Putamen (tissue), 1 donor: ENCODE data around the gene CHST8.
"Not testable (repeated sequence)": the region's sequence is repeated elsewhere in the genome, so short reads cannot be mapped to it uniquely, and the experiment has no call there.

Experiments used
- DNase-seq: peaks from one replicate; pipeline ENCODE4 v3.0.0-alpha.2; 2016; ENCODE audit warnings: low spot score

The CHST8 gene

DNA sequence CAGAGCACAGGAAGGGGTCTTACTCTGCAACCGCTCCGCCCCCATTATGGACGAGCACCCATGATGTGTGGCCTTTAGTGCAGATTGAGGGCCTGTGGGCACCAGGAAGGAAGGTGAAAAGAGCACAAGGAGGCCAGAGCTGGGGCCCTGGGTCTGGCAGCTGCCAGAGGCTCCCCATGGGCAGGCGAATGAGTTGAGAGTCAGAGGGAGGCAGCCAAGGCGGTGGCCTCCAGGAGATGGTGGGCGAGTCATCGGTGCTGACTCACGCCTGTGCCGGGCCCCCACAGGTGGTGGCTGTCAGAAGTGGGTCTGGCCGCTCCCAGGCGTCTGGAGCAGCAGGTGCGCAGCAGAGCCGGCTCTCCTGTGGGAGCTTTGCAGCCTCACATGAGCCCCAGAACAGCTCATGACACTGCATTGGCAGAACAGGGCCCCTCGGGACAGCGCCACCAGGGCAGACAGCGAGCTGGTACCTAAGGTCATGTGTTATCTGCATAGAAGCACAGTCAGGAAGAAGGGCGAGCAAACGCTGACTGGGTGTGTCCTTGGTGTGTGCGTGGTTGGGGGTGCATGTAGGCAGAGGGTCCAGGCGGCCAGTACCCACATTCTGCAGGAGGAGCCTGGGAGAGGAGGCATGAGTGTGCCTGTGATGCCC lies 68.8 kb downstream of the CHST8 start:
- DNase-seq = no peak

DNA sequence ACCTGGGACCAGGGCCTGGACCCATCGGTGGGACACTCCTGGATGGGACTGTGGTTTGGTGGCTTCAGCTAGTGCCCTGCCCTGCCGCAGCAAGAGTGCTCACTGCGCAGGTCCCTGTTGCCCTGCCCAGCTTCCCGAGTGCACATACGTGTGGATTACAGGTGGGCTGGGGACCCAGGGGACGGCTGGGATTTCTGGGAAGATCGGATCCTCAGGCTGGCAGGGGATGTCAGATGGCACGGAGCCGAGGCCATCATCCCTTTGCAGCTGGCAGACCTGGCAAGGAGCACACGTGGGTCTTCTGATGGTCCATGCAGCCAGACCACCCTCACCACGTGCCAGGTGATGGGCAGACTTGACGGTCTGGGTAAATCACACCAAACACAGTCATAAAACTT lies 69.3 kb downstream of the CHST8 start:
- DNase-seq = no peak

DNA sequence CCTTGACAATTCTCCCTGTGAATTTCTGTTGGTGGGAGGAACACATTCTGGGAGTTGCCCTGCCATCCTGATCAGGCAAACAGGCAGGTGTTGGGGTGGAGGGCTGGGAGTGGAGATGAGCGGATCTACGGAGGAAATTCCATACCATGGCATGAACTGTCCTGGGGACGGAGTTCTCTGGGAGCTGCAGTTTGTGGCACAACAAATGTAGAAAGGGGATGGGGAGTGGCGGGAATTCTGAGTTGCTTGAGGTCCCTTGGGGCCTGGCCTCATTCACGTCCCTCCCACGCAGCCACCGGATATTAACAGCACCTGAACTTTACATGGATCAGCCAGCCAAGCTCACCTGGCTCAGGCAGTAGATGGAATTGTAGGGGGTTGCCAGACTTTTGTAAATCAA lies 70.0 kb downstream of the CHST8 start:
- no peak for DNase-seq

DNA sequence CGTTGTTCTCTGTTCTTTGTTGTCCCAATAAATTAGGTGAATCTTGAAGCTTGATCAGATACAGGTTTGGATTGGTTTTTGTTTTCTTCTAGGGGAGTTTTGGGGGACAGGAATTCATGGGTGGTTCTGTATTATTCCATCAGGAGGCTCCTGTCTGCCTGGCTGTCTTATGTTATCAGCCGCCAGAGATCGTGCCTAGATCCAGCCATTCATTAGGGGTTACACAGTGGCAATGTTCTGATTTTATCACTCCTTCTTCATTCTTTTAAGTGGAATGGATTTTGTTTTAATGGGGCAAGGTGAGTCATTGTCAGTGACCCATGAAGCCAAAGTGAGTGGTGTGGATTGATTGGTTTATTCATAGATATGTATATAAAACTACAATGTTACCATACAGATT lies 71.9 kb downstream of the CHST8 start:
- no peak for DNase-seq

DNA sequence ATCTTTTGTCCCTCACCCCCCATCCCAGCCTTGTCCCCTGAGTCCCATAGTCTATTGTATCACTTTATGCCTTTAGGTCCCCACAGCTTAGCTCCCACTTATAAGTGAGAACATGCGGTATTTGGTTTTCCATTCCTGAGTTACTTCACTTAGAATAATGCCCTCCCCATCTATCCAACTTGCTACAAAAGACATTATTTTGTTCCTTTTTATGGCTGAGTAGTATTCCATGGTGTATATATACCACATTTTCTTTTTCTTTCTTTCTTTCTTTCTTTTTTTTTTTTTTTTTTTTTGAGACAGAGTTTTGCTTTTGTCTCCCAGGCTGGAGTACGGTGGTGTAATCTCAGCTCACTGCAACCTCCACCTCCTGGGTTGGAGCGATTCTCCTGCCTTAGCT lies 73.8 kb downstream of the CHST8 start:
- DNase-seq = not testable (repeated sequence)

DNA sequence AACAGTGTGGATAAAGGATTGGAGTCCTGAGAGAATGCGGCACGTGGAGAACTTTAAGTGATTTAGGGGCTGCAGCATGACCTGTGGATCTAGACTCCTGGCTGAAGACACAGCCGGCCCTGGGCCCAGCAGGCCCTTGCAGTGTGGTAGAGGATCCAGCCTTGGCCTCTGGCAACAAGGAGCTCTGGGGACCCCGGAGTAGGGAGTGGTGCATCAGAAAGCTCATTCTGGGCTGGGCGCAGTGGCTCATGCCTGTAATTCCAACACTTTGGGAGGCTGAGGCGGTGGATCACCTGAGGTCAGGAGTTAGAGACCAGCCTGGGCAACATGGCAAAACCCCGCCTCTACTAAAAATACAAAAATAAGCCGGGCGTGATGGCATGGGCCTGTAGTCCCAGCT lies 76.0 kb downstream of the CHST8 start:
- no peak for DNase-seq

DNA sequence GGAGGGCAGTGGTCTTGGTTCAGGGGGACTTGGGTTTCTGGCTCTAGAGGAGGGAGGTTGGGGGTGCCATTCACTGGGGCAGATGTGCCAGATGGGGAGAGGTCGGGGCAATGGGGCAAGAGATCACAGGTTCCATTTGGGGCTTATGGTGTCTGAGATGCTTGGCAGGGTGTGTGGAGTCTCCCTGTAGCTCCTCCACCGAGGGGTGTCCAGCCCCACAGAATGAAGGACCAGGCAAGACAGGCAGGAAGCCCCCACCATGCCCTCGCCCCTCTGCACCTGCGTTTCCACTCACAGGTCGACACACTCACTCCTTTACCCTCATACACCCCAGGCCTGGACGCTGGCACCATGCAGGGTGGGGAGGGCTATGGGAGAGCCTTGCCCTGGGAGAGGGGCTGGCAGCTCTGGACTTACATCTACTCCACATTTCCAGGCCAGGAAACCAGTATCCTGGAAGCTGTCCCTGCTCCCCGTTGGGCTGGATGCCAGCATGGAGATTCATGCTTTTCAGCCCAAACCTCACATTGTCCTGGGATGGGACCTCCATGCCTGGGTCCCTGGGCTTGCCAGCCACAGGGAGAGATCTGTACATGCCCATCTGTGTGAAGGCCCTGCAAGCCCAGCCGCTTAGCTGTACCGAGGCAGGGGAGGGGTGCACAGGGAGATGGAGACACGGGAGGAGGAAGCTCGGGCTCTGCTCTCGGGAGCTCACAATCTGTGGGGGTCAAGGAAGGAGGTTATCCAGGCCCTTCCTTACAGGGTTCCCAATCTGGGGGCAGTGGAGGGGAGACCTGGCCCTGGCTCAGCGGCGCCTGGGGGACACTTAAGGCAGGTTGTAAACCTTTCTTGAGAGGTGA lies 77.1 kb downstream of the CHST8 start:
- no peak for DNase-seq

DNA sequence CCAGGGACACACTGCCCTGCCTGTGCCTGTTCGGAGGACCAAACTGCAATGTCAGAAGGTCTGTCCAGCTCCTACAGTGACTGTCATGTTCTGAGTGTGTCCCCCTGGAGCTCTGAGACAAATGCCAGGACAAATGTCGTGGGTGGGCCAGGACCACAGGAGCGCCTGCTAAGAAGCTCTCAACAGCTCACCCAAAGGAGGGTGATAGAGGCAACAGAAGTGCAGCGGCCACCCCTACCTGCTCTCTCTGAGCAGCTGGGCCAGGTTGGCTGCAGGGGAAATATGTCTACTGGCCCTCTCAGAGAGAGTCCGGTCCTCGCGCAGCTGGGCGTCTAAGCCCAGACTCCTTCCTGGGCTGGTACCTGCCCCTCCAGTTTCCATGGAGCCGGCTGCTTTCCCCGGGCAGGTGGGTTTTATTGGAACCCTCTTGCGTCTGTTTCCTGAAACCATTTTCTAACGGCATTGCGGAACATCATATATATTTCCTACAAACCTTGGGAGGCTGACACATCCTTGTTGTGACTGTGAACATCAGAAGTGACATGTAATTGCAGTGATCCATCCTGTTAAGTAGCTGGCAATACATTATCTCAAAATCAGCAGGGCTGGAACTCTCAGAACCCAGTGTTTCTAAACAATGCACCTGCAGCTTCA lies 78.1 kb downstream of the CHST8 start:
- DNase-seq = no peak

DNA sequence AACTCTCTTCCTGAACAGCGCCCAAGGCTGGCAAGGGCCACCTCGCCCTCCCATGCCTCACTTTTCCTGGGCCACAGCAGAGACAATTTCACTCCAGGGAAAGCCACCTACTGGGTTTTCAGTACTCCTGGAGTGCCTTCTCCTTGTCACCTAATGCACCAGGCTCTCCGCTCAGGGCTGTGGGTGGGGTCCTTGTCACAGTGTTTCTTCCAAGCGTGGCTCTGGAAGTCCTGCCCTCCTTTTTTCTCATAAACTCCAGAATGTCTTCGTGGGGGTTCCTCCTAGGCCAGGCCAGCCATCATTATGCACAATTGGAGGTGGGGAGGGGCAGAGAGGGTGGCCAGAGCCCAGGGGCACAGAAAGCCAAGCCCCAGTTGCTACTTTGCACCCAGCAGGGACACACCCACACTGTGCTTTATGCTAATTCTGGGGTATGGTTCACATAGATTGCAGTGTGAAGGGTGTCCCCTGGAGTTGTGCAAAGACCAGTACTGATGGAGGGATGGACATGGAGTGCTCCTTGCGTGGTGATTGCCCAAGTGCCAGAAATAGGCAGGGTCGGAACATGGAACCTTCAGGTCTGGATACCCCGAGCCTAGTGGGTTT lies 78.8 kb downstream of the CHST8 start:
- no peak for DNase-seq

DNA sequence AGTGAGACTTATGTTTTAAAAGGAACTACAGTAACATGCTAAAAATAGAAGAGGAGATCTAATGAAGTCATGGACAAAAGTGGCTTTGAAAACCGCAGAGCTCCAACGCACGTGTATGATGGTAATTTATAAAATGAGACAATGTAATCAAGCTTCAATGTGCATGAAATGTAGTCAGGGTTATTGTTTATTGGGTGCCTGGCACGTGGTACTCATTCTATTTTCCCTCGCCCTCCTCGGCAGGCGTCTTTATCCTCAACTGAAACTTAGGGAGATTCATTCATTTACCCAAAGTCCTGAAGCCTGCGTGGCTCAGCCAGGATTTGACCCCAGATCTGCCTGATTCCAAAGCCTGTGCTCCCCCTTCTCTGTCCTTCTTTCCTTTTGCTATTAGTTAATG lies 79.8 kb downstream of the CHST8 start:
- no peak for DNase-seq

DNA sequence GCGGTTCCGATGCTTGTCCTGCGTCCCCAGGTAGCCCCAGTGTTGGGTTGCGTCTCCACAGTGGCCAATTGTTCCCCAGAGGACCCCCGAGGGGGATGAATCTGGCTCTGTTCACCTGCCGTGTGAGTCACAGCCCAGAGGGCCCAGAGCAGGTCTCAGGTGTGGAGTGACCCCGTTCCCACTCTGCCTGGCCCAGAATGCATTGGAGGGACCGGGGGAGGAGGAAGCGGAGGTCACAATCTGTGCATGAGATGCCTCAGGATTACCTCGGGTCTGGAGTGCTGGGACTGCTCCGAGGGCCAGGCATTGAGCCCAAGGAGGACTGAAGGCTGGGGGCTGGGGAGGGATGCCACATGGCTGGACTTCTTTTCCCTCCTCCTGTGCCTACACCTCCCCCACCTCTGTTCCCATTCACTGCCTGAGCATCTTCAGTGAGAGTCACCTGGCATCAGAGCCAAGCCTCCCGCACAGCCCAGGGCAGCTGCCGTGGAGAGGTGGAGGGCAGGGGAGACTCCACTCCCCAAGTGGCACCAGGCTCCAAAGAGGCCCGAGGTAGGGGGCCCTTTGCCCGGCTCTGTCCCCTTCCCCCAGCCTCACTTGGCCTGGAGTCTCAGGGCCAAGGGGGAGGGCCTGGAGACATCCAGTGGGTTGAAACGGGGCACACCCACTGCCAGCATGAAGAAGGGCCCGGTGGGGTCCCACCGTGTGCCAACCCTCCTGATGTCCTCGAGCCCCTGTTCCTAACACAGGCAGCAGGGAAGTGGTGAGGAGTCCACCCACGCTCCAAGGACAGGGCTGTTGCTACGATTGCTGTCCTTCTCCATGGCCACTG lies 81.1 kb downstream of the CHST8 start:
- DNase-seq = no peak

DNA sequence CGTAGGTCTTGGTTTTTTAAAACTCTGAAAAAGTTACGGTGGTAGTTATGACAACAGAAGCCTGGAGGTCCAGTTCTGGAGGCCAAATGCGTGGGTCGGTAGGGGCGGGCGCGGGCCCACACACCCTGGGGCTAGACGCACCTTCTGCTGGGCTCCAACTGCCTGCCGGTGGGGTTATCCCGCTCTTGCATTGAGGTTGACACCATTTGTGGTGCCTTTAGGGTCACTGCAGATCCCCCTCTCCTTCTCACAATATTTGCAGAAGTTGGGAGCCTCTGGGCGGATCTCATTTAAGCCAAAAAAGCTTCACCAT lies 81.6 kb downstream of the CHST8 start:
- DNase-seq = no peak

DNA sequence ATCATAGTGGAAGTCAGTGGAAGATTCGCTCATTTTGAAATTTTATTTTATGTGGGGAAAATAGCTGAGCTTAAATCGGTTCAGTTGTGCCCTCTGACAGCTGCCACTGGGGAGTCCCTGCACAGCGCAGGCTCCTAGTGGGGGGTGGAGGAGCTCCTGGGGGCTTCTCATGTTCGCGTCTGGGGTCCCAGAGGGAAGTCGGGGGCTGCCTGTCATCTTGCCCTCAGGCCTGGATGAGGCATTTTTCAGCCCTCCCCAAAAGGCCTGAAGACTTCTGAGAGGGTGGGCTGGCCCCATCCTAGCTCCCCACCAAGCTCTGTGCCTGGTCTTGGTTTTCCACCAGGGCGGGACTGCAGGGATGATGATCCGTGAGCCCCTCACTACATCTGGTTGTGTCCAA lies 82.1 kb downstream of the CHST8 start:
- no peak for DNase-seq

DNA sequence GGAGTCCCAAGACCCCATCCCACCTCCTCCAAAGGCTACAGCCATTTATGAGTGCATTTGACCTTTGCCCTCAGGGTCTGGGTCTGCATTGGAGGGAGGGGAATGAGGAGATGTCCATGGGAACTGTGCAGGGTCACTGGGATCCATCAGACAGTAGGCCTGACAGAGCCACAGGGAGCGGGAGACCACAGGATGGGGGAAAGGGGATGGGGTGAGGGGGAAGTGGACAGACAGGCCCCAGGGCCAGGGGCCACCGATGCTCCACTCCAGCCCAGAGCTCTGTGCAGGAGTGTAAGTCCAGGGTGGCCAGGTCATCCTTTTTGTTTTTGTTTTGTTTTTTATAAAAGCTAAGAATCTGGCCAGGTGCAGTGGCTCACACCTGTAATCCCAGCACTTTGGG lies 82.5 kb downstream of the CHST8 start:
- no peak for DNase-seq

DNA sequence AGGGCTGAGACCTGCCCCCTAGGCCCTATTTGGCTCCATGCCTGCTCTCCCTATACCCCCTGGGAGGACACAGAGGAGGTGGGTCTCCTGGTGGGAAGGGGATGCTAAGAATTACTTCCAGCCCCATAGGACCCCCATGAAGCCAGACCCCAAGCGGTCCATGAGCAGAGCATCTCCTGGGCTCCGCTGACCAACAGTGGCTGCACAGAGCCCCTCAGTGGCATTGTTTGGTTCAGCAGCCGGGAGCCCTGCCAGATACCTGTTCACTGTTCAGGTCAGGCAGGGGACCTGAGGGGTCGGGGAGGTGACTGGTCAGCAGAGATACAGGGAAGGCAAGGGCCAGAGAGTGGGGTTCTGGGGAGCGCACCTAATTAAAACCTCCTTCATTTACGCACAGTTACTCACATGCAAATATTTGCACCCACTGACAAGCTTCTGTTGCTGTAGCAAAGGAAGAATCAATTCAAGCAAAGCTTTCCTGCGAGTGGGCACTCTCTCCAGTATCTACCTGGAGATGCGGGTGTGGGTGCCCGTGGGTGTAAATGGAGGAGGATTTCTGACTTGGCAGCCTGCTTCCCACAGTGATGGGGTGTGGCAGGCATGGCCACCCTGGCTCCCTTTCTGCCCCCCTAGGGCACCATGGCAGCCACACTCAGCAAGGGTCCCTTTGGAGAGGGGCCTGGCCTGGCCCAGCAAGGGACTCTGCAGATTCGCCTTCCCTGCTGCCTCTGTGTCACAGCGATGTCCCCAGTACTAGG lies 83.5 kb downstream of the CHST8 start:
- no peak for DNase-seq

DNA sequence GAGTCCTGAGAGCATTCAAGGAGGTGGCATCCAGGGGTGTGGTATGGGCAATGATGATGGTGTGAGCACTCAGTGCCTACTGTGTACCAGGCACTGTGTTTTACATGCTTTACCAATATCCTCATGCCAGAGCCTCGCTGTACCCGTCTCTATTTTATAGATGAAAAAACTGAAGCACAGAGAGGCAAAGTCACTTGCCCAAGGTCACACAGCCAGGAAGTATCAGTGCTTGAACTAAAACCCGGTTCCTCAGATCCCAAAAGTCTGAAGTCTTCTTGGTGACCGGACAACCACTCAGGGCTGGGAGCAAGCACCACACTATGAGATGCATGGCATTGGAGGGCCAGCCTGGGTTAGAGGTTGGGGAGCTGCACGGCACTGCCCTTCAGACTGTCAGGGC lies 84.1 kb downstream of the CHST8 start:
- DNase-seq = no peak

DNA sequence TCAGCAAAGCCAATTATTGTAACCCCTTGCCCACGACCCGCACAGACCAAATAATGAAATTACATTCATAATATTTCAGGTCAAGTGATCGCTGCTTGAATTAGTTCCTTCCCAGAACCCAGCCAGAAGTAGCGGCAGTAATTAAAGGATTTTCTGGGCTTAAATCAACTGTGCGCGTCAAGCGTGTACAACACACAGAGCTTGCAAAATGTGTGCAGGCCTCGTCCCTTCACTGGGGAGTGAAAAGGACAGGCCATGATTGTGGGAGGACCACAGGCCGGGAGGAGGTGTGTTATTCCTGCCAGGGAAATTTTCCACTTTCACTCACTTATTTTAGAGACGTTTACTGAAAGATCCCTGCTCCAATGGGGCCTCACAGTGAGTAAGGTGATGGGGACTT lies 84.9 kb downstream of the CHST8 start:
- no peak for DNase-seq

DNA sequence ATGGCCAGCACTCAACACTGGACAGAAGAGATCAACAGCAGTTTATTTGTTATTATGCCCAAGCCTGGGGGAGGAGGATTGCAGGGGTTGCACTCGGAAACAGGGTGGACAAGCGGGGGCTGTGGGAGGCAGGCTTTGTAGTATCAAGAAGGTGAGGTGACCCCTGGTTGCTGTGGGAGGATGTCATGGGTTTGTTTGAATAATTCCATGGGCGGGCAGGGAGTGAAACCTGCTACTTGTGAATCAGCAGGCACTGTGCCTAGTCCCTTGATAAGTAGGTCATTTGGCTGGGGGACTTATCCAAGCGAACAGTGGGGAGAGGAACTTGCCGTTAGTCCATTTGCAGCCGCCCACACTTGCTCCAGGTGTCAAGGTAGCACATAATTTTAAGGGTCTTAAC lies 90.5 kb downstream of the CHST8 start:
- no peak for DNase-seq

DNA sequence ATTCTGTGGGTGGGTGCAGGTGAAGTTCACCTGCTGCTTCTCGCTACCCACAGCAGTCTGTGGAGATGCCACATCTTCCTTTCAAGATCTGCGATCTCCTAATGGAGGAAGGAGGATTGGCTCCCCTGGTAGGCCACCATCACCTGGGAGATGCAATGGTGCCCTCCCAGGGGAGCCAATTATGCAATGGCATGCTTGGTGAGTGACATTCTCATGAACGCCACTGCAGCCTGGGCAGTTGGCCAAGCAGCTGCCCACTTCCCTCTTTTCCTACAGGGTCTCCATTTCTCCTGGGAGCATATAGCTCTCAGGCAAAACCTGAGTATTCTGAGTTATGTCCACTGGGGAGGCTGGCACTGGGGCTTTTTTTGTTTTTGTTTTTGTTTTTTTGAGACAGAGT lies 91.4 kb downstream of the CHST8 start:
- no peak for DNase-seq

DNA sequence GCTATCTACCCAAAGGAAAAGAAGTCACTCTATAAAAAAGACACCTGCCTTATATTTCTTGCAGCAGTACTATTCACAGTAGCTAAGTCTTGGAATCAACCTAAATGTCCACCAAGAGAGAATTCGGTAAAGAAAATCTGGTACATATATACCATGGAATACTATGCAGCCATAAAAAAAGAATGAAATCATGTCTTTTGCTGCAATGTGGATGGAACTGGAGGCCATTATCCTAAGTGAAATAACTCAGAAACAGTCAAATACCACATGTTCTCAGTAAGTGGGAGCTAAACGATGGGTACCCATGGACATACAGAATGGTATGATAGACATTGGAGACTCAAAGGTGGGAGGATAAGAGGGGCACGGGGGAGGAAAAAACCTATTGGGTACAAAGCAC lies 92.4 kb downstream of the CHST8 start:
- DNase-seq = no peak

DNA sequence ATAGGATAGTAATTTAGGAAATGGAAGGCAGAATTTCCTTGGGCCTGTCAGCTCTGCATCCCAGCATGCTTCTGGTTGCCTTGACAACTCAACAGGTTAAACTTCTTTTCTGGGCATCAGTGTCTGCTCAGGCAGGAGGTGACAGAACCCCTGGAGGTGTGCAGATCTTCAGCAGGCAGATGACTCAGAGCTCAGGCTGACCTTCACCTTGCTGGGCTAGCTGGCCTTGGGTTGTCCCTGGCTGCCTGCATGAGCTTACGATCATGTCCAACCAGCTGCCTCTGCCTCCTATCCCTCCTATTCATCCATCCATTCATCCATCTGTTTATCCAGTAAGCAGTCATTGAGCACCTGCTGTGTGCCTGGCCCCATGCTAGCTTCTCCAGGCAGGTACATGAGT lies 93.7 kb downstream of the CHST8 start:
- no peak for DNase-seq
